Tibial nerve (tissue), 4 donors: ENCODE measurements around the gene CDKN2AIPNL.

Experiments
- EP300 ChIP-seq, 2 donors: sonication (generic); formaldehyde crosslinking; IDR thresholded peaks; one replicate each; pipeline ENCODE4 v1.6.1; 2017; ENCODE audit warnings: antibody characterized with exemption in 2 of 2, mild to moderate bottlenecking in 1 of 2
- TF ChIP-seq, protein P1 (sequence below), 5 experiments: fragments of 200-600 bp in 3 of 5; fragments of 450-650 bp in 2 of 5; sonication (generic) in 3 of 5; IDR thresholded peaks; one replicate each; pipeline ENCODE4 v1.5.1; 2016 to 2019; ENCODE audit warnings: antibody characterized with exemption in 5 of 5, mild to moderate bottlenecking in 3 of 5, moderate library complexity in 2 of 5

DNA sequence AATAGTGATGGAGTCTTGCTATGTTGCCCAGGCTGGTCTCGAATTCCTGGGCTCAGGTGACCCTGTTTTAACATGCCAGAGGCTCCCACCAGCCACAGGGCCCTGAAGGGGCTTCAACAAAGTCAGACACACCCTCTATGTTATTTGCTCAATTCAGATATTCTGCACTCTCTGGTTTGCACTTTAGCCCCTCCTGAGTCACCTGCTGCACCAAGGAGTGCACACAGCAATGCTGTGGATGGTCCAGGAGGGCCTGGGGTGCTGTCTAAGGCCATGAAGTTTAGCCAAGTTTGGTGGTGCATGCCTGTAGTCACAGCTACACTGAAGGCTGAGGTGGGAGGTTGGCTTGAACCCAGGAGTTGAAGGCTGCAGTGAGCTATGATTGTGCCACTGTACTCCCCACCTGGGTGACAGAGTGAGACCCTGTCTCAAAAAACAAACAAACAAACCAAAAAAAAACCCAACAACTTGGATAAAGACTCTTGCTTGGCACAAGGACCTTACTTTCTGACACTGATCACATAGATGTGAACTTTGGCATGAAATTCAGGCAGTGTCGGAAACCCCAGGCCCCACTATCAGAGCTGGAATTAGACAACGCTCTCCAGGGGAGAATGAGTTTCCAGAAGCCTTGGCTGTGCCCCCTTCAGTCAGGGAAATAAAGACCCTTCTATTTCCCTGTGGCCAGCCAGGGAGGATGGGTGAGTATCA lies 39.7 kb upstream of the CDKN2AIPNL start:
- TF ChIP-seq, protein P1, sequence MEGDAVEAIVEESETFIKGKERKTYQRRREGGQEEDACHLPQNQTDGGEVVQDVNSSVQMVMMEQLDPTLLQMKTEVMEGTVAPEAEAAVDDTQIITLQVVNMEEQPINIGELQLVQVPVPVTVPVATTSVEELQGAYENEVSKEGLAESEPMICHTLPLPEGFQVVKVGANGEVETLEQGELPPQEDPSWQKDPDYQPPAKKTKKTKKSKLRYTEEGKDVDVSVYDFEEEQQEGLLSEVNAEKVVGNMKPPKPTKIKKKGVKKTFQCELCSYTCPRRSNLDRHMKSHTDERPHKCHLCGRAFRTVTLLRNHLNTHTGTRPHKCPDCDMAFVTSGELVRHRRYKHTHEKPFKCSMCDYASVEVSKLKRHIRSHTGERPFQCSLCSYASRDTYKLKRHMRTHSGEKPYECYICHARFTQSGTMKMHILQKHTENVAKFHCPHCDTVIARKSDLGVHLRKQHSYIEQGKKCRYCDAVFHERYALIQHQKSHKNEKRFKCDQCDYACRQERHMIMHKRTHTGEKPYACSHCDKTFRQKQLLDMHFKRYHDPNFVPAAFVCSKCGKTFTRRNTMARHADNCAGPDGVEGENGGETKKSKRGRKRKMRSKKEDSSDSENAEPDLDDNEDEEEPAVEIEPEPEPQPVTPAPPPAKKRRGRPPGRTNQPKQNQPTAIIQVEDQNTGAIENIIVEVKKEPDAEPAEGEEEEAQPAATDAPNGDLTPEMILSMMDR (IDR thresholded peaks at IDR 0.05): no peak
- no peak for TF ChIP-seq EP300 (IDR thresholded peaks at IDR 0.05)
